KMS-11 (cell line): ENCODE measurements around the gene TSPAN5.
"Not testable (repeated sequence)": the region's sequence is repeated elsewhere in the genome, so short reads cannot be mapped to it uniquely, and the experiment has no call there.

Source experiments
- H2AFZ ChIP-seq: fragments of 200-600 bp; sonication (generic); 2 replicates; pipeline ENCODE4 v1.6.1; 2016; ENCODE audit warnings: antibody characterized with exemption, mixed run types, low read depth
- H3K27ac ChIP-seq: fragments of 200-600 bp; sonication (generic); 2 replicates; pipeline ENCODE4 v1.6.1; 2016; ENCODE audit warnings: mild to moderate bottlenecking, mixed run types
- H3K27me3 ChIP-seq: fragments of 200-600 bp; sonication (generic); 2 replicates; pipeline ENCODE4 v1.6.1; 2017; ENCODE audit warnings: mild to moderate bottlenecking, low read depth, mixed run types, moderate library complexity; ENCODE audit not compliant: insufficient read depth
- H3K36me3 ChIP-seq: fragments of 200-600 bp; sonication (generic); 2 replicates; pipeline ENCODE4 v1.6.1; 2017; ENCODE audit warnings: mild to moderate bottlenecking, mixed run types; ENCODE audit not compliant: insufficient read depth
- H3K4me1 ChIP-seq: fragments of 200-600 bp; sonication (generic); 2 replicates; pipeline ENCODE4 v1.6.1; 2016; ENCODE audit warnings: mild to moderate bottlenecking, low read depth, mixed run types; ENCODE audit not compliant: poor library complexity, severe bottlenecking
- H3K4me2 ChIP-seq: fragments of 200-600 bp; sonication (generic); 2 replicates; pipeline ENCODE4 v1.7.0; 2016; ENCODE audit warnings: mild to moderate bottlenecking, mixed run types
- H3K4me3 ChIP-seq: fragments of 200-600 bp; sonication (generic); IDR thresholded peaks from 2 replicates; pipeline ENCODE4 v1.6.1; 2017; ENCODE audit warnings: low read depth, low read length, mixed read lengths; ENCODE audit not compliant: insufficient read depth
- H3K79me2 ChIP-seq: fragments of 200-600 bp; sonication (generic); 2 replicates; pipeline ENCODE4 v1.6.1; 2016; ENCODE audit warnings: low read depth, mixed run types; ENCODE audit not compliant: insufficient read depth
- H3K9ac ChIP-seq: fragments of 200-600 bp; sonication (generic); 2 replicates; pipeline ENCODE4 v1.6.1; 2016; ENCODE audit warnings: mild to moderate bottlenecking, mixed run types
- H4K20me1 ChIP-seq: fragments of 200-600 bp; sonication (generic); 2 replicates; pipeline ENCODE4 v1.6.1; 2016; ENCODE audit warnings: mild to moderate bottlenecking, mixed run types; ENCODE audit not compliant: insufficient read depth
- CTCF ChIP-seq: fragments of 200-600 bp; sonication (generic); conservative IDR thresholded peaks from 2 replicates; pipeline ENCODE4 v1.6.1; 2017; ENCODE audit warnings: low read depth, mild to moderate bottlenecking, antibody characterized with exemption, low read length, moderate library complexity, mixed read lengths

The TSPAN5 gene

GRCh38 chr4:98658287-98659105 lies at the start of gene TSPAN5:
TSPAN5 (minus strand) TSS chr4:98658611.
- peak within 1 kb of the TSS; percentile 91 for H3K4me2 ChIP-seq
- H3K36me3 ChIP-seq: no peaks in the 10 kb centered on the region
- peak within 1 kb of the TSS; percentile 42 for H3K27ac ChIP-seq
- no peak within 1 kb of the TSS for H3K4me3 ChIP-seq
- TF ChIP-seq CTCF: no peak
- H3K79me2 ChIP-seq: peaks cover 35% of the 10 kb centered on the region; the same call in 1 of the 2 replicates
- peak within 1 kb of the TSS; percentile 55 for H3K9ac ChIP-seq
- no peaks in the 10 kb centered on the region for H4K20me1 ChIP-seq
- peak within 1 kb of the TSS; percentile 85 for H2AFZ ChIP-seq
- peaks cover 62% of the 10 kb centered on the region for H3K4me1 ChIP-seq
- H3K27me3 ChIP-seq: no peaks in the 10 kb centered on the region

- TF ChIP-seq CTCF: no peak
- no peaks in the 10 kb centered on the region for H4K20me1 ChIP-seq
- no peak overlapping the region for H3K4me2 ChIP-seq
- no peak overlapping the region for H3K27ac ChIP-seq
- no peaks in the 10 kb centered on the region for H3K79me2 ChIP-seq
- H3K36me3 ChIP-seq: no peaks in the 10 kb centered on the region
- no peak overlapping the region for H2AFZ ChIP-seq
- H3K4me3 ChIP-seq: no peak overlapping the region
- no peaks in the 10 kb centered on the region for H3K27me3 ChIP-seq
- H3K9ac ChIP-seq: no peak overlapping the region
- H3K4me1 ChIP-seq: peaks cover 4% of the 10 kb centered on the region
These were observed 48.5 kb upstream of the TSPAN5 start for GRCh38 chr4:98706935-98707334.

- H3K4me3 ChIP-seq: no peak overlapping the region
- no peak for TF ChIP-seq CTCF
- H3K4me2 ChIP-seq: no peak overlapping the region
- no peak overlapping the region for H3K27ac ChIP-seq
- H3K27me3 ChIP-seq: no peaks in the 10 kb centered on the region
- no peaks in the 10 kb centered on the region for H4K20me1 ChIP-seq
- no peaks in the 10 kb centered on the region for H3K36me3 ChIP-seq
- H2AFZ ChIP-seq: no peak overlapping the region
- no peaks in the 10 kb centered on the region for H3K79me2 ChIP-seq
- H3K4me1 ChIP-seq: no peaks in the 10 kb centered on the region
- no peak overlapping the region for H3K9ac ChIP-seq
These were observed 47.9 kb upstream of the TSPAN5 start for GRCh38 chr4:98706200-98706813.

- not testable (repeated sequence) for H3K27ac ChIP-seq, H4K20me1 ChIP-seq, H3K79me2 ChIP-seq, H2AFZ ChIP-seq, H3K4me2 ChIP-seq, H3K27me3 ChIP-seq, H3K4me3 ChIP-seq, H3K36me3 ChIP-seq, H3K9ac ChIP-seq, H3K4me1 ChIP-seq
These were observed 47.2 kb upstream of the TSPAN5 start for GRCh38 chr4:98705586-98705985.

GRCh38 chr4:98700656-98701055 lies 42.2 kb upstream of the TSPAN5 start:
- Histone ChIP-seq H3K79me2 (no peaks in the 10 kb centered on the region), H3K27ac (no peak overlapping the region), H4K20me1 (no peaks in the 10 kb centered on the region), H2AFZ (no peak overlapping the region), H3K27me3 (no peaks in the 10 kb centered on the region), H3K4me3 (no peak overlapping the region), H3K9ac (no peak overlapping the region), H3K4me2 (no peak overlapping the region), H3K4me1 (no peaks in the 10 kb centered on the region), H3K36me3 (no peaks in the 10 kb centered on the region)
- no peak for TF ChIP-seq CTCF
